BJ (cell line): ENCODE data around the gene KLHDC2. TPM values are rescaled to one million over a fixed set of nuclear protein-coding genes. Genes with fewer than 3 reads are reported as not detected.

ENCODE experiments used
- CTCF ChIA-PET: fragments of 350-600 bp; formaldehyde crosslinking; extraction: SDS; loops from one replicate; lab custom pipeline; 2021; ENCODE audit warnings: antibody characterized with exemption, inconsistent platforms; lab: Yijun Ruan, JAX
- POLR2A ChIA-PET: fragments of 300-600 bp; sonication (Branson Sonifier 250); formaldehyde crosslinking; extraction: SDS; loops from one replicate; lab custom pipeline; 2021; ENCODE audit warnings: antibody characterized with exemption; lab: Charles Lee
- DNase-seq: peaks from one replicate; pipeline ENCODE4 v3.0.0-alpha.2; 2011; ENCODE audit warnings: low read depth
- H3K27me3 ChIP-seq: 2 replicates; pipeline ENCODE4 v1.6.0; 2011; ENCODE audit warnings: low read length; ENCODE audit not compliant: control insufficient read depth, insufficient read depth
- H3K36me3 ChIP-seq: 2 replicates; pipeline ENCODE4 v1.5.1; 2011; ENCODE audit warnings: low read length; ENCODE audit not compliant: control insufficient read depth, insufficient read depth
- H3K4me3 ChIP-seq: 2 replicates; pipeline ENCODE4 v1.5.1; 2011; ENCODE audit warnings: low read depth, mild to moderate bottlenecking, control low read depth, low read length
- polyA plus RNA-seq: library from polyadenylated mRNA; depleted of rRNA; stranded (reverse); fragments of >200 nt; gene quantifications from 2 replicates; pipeline ENCODE4 v1.2.3, GENCODE V29; 2011; rRNA removed
- TF ChIP-seq, protein P1 (sequence below): IDR thresholded peaks from 2 replicates; pipeline ENCODE4 v1.5.1; 2011; ENCODE audit warnings: low read depth, mild to moderate bottlenecking, control low read depth, inconsistent platforms, low read length, moderate library complexity; ENCODE audit not compliant: insufficient read depth

KLHDC2 gene
- polyA plus RNA-seq, 1 experiment = 47.3 TPM

DNA sequence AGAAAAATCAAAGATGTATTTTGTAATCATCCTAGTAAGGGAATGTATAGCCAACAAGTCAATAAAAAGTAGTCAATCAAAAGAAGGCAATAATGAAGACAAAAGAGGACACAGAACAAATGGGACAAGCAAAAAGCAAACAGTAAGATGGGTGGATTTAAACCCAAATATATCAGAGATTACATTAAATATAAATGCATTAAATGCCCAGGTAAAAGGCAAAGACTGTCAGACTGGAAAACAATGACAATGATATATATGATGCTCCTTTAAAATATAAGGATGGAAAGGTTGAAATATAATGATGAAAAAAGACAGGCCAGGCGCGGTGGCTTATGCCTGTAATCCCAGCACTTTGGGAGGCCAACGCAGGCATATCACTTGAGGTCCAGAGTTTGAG is 48.9 kb downstream of the KLHDC2 start:
- peaks cover 9% of the 10 kb centered on the region for H3K36me3 ChIP-seq
- CTCF ChIA-PET = interaction anchor here (1.5 kb wide), 1 partner anchor 15 kb away, joined by 3 read pairs; no protein-coding TSS in a partner anchor
- H3K27me3 ChIP-seq = no peaks in the 10 kb centered on the region
- no peak overlapping the region for H3K4me3 ChIP-seq
- DNase-seq = no peak
- TF ChIP-seq, protein P1, sequence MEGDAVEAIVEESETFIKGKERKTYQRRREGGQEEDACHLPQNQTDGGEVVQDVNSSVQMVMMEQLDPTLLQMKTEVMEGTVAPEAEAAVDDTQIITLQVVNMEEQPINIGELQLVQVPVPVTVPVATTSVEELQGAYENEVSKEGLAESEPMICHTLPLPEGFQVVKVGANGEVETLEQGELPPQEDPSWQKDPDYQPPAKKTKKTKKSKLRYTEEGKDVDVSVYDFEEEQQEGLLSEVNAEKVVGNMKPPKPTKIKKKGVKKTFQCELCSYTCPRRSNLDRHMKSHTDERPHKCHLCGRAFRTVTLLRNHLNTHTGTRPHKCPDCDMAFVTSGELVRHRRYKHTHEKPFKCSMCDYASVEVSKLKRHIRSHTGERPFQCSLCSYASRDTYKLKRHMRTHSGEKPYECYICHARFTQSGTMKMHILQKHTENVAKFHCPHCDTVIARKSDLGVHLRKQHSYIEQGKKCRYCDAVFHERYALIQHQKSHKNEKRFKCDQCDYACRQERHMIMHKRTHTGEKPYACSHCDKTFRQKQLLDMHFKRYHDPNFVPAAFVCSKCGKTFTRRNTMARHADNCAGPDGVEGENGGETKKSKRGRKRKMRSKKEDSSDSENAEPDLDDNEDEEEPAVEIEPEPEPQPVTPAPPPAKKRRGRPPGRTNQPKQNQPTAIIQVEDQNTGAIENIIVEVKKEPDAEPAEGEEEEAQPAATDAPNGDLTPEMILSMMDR = no peak
- POLR2A ChIA-PET = no interaction called here

DNA sequence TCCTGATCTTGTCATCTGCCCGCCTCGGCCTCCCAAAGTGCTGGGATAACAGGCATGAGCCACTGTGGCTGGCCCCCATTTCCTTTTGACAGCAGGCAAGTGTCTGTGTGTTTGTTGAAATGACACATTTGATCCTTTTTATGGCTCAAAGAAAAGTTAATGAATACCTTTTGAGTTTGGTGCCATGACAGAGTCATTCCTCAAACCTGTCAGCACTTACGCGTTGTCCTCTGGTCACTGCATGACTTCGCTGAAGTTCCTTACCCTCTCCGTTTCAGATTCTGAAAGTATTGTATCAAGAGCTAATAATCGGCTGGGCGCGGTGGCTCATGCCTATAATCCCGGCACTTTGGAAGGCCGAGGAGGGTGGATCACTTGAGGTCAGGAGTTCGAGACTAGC is 52.2 kb downstream of the KLHDC2 start:
- DNase-seq = no peak
- Histone ChIP-seq H3K27me3 (no peaks in the 10 kb centered on the region), H3K36me3 (peaks cover 7% of the 10 kb centered on the region), H3K4me3 (no peak overlapping the region)
- ChIA-PET CTCF (interaction anchor here (1.3 kb wide), 1 partner anchor 32 kb away, joined by 3 read pairs; the partner anchor contains the start of gene NEMF), POLR2A (no interaction called here)
- TF ChIP-seq, protein P1 = no peak

DNA sequence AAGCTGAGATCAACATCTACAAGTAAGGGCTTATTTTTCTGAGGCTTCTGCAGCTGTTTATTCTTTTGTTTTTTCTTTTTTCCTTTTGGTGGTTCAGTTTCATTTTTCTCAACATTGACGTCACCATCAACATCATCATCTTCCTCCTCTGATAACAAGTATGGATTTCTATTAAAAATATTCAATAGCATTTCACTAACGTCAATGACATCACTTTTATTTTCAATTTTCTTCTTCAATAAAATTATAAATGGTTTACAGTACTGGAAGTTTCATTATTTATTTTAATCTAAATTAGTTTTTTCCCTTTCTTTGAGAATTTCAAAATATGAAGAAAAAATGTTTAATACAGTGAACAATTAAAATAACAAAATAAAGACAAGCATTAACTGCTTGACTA is 60.7 kb downstream of the KLHDC2 start:
- no peak for DNase-seq
- TF ChIP-seq, protein P1 = no peak
- peaks cover 7% of the 10 kb centered on the region for H3K36me3 ChIP-seq
- ChIA-PET POLR2A (no interaction called here), CTCF (interaction anchor here (1.2 to 3.5 kb wide), 3 partner anchors 9 to 194 kb away, joined by 3 to 21 read pairs (median 3); partner anchors contain the start of gene DNAAF2)
- H3K27me3 ChIP-seq = no peaks in the 10 kb centered on the region
- no peak overlapping the region for H3K4me3 ChIP-seq

Other genes with a start within 250 kb of the KLHDC2 start
- 3,639 and 4,331 TPM in 2 replicates for gene RPS29, start 181.8 kb upstream of the KLHDC2 start, polyA plus RNA-seq
- gene LRR1, start 169.2 kb upstream of the KLHDC2 start, polyA plus RNA-seq = 8.6 and 11.9 TPM in 2 replicates
- gene RPL36AL, start 147.5 kb upstream of the KLHDC2 start, polyA plus RNA-seq = 87.9 and 203 TPM in 2 replicates
- gene MGAT2, start 147.4 kb upstream of the KLHDC2 start, polyA plus RNA-seq = 24.1 and 35.2 TPM in 2 replicates
- 3.6 and 4.2 TPM in 2 replicates for gene DNAAF2, start 132.9 kb upstream of the KLHDC2 start, polyA plus RNA-seq
- 3.3 and 5.8 TPM in 2 replicates for gene POLE2, start 79.9 kb upstream of the KLHDC2 start, polyA plus RNA-seq
- gene KLHDC1, start 75.0 kb upstream of the KLHDC2 start, polyA plus RNA-seq = 0.25 and 0.82 TPM in 2 replicates
- 12.6 and 28.5 TPM in 2 replicates for gene NEMF, start 84.6 kb downstream of the KLHDC2 start, polyA plus RNA-seq
- 21.8 and 22.8 TPM in 2 replicates for gene ARF6, start 124.9 kb downstream of the KLHDC2 start, polyA plus RNA-seq